Femur (tissue), 1 donor: ENCODE data around the gene CANT1.

ENCODE experiments used
- DNase-seq: peaks from one replicate; pipeline ENCODE4 v3.0.0-alpha.2; 2017

CANT1 gene

GRCh38 chr17:79007504-79008381 is 1.8 kb downstream of the CANT1 start:
- peak; percentile 44 for DNase-seq

- DNase-seq = no peak
These were observed 2.6 kb downstream of the CANT1 start for GRCh38 chr17:79006794-79007503.

GRCh38 chr17:79006046-79006445 is 3.5 kb downstream of the CANT1 start:
- DNase-seq = no peak

GRCh38 chr17:79005063-79005861 is 4.3 kb downstream of the CANT1 start:
- no peak for DNase-seq

- DNase-seq = no peak
These were observed 5.7 kb downstream of the CANT1 start for GRCh38 chr17:79003661-79004411.

GRCh38 chr17:79002796-79003593 is 6.6 kb downstream of the CANT1 start:
- no peak for DNase-seq

- DNase-seq = no peak
These were observed 7.3 kb downstream of the CANT1 start for GRCh38 chr17:79002291-79002690.

- no peak for DNase-seq
These were observed 8.2 kb downstream of the CANT1 start for GRCh38 chr17:79001190-79002020.

- DNase-seq = no peak
These were observed 9.0 kb downstream of the CANT1 start for GRCh38 chr17:79000396-79001189.

GRCh38 chr17:78999947-79000395 is 9.6 kb downstream of the CANT1 start:
- DNase-seq = no peak

GRCh38 chr17:78999056-78999768 is 10.4 kb downstream of the CANT1 start:
- DNase-seq = no peak

GRCh38 chr17:78998311-78999055 is 11.1 kb downstream of the CANT1 start:
- peak; percentile 26 for DNase-seq

GRCh38 chr17:78997881-78998280 is 11.7 kb downstream of the CANT1 start:
- DNase-seq = no peak

- peak; percentile 19 for DNase-seq
These were observed 12.3 kb downstream of the CANT1 start for GRCh38 chr17:78997231-78997741.

GRCh38 chr17:78996781-78997201 is 12.8 kb downstream of the CANT1 start:
- DNase-seq = no peak

GRCh38 chr17:78995761-78996451 is 13.7 kb downstream of the CANT1 start:
- DNase-seq = peak; percentile 43

GRCh38 chr17:78995022-78995760 is 14.4 kb downstream of the CANT1 start:
- DNase-seq = no peak
